Left kidney (tissue), 2 donors: ENCODE data around the gene PROSER2. TPM values are rescaled to one million over a fixed set of nuclear protein-coding genes. Genes with fewer than 3 reads are reported as not detected.
"Not testable (repeated sequence)": the region's sequence is repeated elsewhere in the genome, so short reads cannot be mapped to it uniquely, and the experiment has no call there.

Source experiments
- DNase-seq: peaks from one replicate; pipeline ENCODE4 v3.0.0-alpha.2; 2013
- polyA plus RNA-seq: library from polyadenylated mRNA; unstranded; fragments of 120-200 nt; gene quantifications from one replicate; pipeline ENCODE4 v1.2.1, GENCODE V29; 2013; ENCODE audit not compliant: insufficient read length

PROSER2 gene
- polyA plus RNA-seq, 1 donor, result 4.0 TPM

- no peak for DNase-seq
These were observed 62.4 kb downstream of the PROSER2 start for GRCh38 chr10:11885437-11886137.

GRCh38 chr10:11886138-11886474 lies 63.0 kb downstream of the PROSER2 start:
- DNase-seq, result no peak

GRCh38 chr10:11886851-11887250 lies 63.7 kb downstream of the PROSER2 start:
- DNase-seq, result no peak

GRCh38 chr10:11887381-11888227 lies 64.4 kb downstream of the PROSER2 start:
- no peak for DNase-seq

- DNase-seq, result not testable (repeated sequence)
These were observed 66.1 kb downstream of the PROSER2 start for GRCh38 chr10:11889263-11889662.

- no peak for DNase-seq
These were observed 68.8 kb downstream of the PROSER2 start for GRCh38 chr10:11891776-11892486.

- no peak for DNase-seq
These were observed 70.7 kb downstream of the PROSER2 start for GRCh38 chr10:11893749-11894278.

- no peak for DNase-seq
These were observed 71.4 kb downstream of the PROSER2 start for GRCh38 chr10:11894381-11895107.

- DNase-seq, result no peak
These were observed 71.9 kb downstream of the PROSER2 start for GRCh38 chr10:11895108-11895466.

GRCh38 chr10:11895598-11895997 lies 72.4 kb downstream of the PROSER2 start:
- DNase-seq, result no peak

GRCh38 chr10:11896549-11897200 lies 73.5 kb downstream of the PROSER2 start:
- DNase-seq, result no peak

GRCh38 chr10:11898033-11898371 lies 74.8 kb downstream of the PROSER2 start:
- no peak for DNase-seq

GRCh38 chr10:11898372-11899066 lies 75.4 kb downstream of the PROSER2 start:
- DNase-seq, result no peak

GRCh38 chr10:11899067-11899876 lies 76.1 kb downstream of the PROSER2 start:
- DNase-seq, result no peak

- no peak for DNase-seq
These were observed 77.8 kb downstream of the PROSER2 start for GRCh38 chr10:11901036-11901301.

GRCh38 chr10:11901454-11901832 lies 78.3 kb downstream of the PROSER2 start:
- no peak for DNase-seq

- no peak for DNase-seq
These were observed 78.8 kb downstream of the PROSER2 start for GRCh38 chr10:11901833-11902475.

GRCh38 chr10:11902646-11903045 lies 79.5 kb downstream of the PROSER2 start:
- no peak for DNase-seq

GRCh38 chr10:11906714-11907113 lies 83.6 kb downstream of the PROSER2 start:
- DNase-seq, result no peak

- DNase-seq, result no peak
These were observed 84.8 kb downstream of the PROSER2 start for GRCh38 chr10:11907914-11908313.
